Stimulated activated CD8-positive, alpha-beta memory T cell treated with anti-CD3 and anti-CD28 coated beads, Interleukin-4, amount 100 ng/mL, for 1 hour (primary cell): Measurements from ENCODE around the gene DDX1.
"Not testable (repeated sequence)": the region's sequence is repeated elsewhere in the genome, so short reads cannot be mapped to it uniquely, and the experiment has no call there.

Experiments used
- DNase-seq, 2 donors: peaks; one replicate each; pipeline ENCODE4 v3.0.0-alpha.2; 2020; ENCODE audit warnings: low read depth in 2 of 2, low spot score in 1 of 2

DDX1 gene

GRCh38 chr2:15595342-15595905 lies 3.8 kb downstream of the DDX1 start:
- no peak for DNase-seq

DNA sequence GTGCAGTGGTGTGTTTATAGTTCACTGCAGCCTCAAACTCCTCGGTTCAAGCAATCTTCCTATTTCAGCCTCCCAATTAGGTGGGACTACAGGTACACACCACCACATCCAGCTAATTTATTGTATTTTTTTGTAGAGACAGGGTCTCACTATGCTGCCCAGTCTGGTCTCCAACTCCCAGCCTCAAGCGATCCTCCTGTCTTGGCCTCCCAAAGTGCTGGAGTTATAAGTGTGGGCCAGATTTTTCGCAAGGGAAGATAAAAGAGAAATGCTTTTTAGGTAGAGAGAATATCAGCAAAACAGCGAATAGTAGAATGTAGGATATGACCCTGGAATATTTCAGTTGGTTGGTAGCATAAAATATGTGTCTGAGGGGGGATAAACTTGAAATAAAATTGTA lies 4.3 kb downstream of the DDX1 start:
- no peak for DNase-seq

GRCh38 chr2:15596350-15596749 lies 4.7 kb downstream of the DDX1 start:
- DNase-seq = no peak

GRCh38 chr2:15596968-15597367 lies 5.3 kb downstream of the DDX1 start:
- DNase-seq = no peak

GRCh38 chr2:15599994-15600393 lies 8.3 kb downstream of the DDX1 start:
- no peak for DNase-seq

- DNase-seq = no peak
Measured at GRCh38 chr2:15601681-15602080, 10.0 kb downstream of the DDX1 start.

- DNase-seq = no peak
Measured at GRCh38 chr2:15602393-15602792, 10.7 kb downstream of the DDX1 start.

DNA sequence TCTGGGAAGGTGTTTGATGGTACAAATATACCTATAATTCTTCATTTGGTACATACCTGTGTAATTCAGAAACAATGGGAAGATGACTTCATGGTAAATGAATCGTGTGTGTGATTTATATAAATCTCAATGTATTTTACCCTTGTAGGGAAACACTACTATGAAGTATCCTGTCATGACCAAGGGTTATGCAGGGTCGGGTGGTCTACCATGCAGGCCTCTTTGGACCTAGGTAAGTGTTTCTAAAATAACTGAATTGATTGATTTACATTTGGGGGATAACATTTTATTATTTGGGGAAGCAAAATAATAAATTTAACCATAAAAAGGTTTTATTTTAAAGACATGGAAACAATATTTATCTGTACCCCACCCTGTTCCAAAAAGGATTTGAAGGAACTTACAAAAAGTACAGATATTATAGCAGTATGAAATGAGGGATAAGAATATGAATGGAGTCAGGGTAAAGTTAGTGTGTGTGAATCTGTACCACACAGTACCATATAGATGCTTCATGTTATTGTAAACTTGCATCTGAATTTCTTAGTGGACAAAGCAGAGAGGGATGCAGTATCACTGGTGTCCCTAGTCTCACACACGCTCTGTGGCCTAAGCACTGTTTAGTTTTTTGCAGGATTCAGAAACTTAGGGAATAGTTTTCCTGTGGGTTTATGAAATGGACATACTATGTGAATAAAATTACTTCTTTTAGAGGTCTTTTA lies 11.5 kb downstream of the DDX1 start:
- DNase-seq = no peak

DNA sequence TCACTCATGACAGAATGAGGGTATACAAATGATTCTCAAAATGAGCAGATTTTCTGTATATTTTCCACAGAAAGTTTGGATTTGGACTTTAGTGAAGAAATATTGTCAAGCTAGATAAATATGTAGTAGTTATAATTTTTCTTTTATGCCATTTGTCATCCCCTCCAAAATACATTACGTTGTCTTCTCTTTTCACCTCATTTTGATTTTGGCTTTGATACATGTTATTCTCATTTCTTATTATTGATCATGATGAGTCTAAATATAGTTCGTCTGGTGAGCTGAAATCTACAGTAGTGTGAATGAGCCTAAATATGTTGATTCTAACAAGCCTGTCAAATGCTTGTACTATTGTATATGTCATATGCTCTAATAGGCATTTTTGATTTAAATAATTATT lies 12.3 kb downstream of the DDX1 start:
- DNase-seq = no peak

- no peak for DNase-seq
Measured at GRCh38 chr2:15605721-15606120, 14.1 kb downstream of the DDX1 start.

DNA sequence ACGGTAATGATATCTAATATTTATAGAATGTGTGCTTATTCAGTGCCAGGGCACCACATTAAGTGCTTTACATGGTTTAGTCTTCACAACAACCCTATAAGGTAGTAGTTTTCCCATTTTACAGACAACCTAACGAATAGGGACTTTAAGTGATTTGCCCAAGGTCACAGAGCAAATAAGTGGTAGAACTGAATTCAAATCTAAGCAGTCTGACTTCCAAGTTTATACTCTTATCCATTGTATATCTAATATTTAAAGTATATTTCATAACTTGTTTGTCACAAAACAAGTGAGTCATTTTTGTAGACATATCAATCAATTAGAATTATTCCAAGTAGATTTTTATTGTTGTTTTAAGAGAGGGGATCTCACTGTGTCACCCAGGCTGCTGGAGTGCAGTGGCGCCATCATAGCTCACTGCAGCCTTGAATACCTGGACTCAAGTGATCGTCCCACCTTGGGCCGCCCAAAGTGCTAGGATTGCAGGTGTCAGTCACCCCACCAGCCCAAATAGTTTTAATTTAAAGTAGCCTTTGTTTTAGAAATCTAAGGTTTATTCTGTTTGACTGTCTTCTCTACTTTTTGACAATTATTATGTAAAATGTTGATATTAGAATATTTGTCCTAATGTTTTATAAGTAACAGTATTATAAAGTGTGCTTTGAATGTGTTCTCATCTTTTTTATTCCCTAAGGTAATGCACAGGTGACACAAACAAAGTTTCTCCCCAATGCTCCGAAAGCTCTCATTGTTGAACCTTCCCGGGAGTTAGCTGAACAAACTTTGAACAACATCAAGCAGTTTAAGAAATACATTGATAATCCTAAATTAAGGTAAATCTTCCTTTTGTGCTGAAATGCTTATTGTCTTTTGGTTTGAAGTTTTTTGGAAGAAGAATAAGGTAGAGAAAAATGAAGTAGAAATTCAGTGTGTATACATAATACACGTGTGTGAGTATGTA lies 15.1 kb downstream of the DDX1 start:
- DNase-seq = no peak

GRCh38 chr2:15607709-15608391 lies 16.2 kb downstream of the DDX1 start:
- DNase-seq = no peak

- no peak for DNase-seq
Measured at GRCh38 chr2:15608392-15608761, 16.7 kb downstream of the DDX1 start.

GRCh38 chr2:15609341-15610042 lies 17.8 kb downstream of the DDX1 start:
- DNase-seq = no peak

DNA sequence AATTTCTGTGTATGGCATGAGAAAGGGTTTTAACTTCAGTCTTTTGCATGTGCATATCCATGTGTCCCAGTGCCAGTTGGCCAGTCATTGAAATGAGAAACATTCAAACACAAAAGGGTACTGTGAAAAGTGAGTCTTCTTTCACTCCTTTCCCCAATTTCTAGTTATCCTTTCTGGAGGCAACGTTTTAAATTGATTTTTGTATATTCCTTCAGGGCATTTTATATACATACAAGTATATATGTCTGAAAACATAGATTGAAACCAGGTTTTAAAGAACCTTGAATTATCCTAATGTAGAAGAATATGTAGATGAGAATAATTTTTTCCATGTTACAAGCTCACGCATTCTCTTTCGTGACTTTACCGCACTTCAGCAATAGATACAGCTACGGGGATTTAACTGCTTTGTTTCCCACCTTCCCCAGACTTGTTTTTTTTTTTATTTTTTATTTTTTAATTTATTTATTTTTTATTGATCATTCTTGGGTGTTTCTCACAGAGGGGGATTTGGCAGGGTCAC lies 18.8 kb downstream of the DDX1 start:
- DNase-seq = no peak

DNA sequence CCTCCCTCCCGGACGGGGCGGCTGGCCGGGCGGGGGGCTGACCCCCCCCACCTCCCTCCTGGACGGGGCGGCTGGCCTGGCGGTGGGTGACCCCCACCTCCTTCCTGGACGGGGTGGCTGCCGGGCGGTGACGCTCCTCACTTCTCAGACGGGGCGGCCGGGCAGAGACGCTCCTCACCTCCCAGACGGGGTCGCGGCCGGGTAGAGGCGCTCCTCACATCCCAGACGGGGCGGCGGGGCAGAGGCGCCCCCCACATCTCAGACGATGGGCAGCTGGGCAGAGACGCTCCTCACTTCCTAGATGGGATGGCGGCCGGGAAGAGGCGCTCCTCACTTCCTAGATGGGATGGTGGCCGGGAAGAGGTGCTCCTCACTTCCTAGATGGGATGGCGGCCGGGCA lies 20.4 kb downstream of the DDX1 start:
- DNase-seq = not testable (repeated sequence)

DNA sequence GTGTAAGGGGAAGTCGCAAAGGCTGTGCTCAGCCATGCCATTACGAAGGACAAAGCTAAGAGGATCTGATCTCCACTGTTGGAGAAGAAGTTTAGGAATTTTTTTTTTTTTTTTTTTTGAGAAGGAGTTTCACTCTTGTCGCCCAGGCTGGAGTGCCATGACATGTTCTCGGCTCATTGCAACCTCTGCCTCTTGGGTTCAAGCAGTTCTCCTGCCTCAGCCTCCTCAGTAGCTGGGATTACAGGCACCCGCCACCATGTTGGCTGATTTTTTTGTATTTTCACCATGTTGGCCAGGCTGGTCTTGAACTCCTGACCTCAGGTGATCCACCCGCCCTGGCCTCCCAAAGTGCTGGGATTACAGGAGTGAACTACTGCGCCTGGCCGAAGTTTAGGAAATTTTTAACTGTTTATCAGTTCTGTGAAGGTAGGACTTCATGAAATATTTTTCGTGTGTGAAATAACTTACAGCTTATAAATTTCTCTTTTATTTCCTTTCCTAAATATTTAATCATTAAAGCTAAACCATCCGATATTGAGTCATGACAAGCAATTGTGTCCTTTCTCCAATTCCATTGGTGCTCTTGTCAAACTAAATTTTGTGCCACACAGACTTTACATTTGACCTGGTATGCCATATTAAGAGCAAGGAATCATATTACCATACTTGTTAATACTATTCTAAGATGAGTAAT lies 22.2 kb downstream of the DDX1 start:
- no peak for DNase-seq

GRCh38 chr2:15614545-15615300 lies 23.1 kb downstream of the DDX1 start:
- DNase-seq = no peak

- no peak for DNase-seq
Measured at GRCh38 chr2:15615301-15615920, 23.7 kb downstream of the DDX1 start.
